Breast epithelium (tissue), 3 donors: ENCODE results near the gene TMUB2.

Experiments used
- POLR2A ChIP-seq: fragments of 450-650 bp; IDR thresholded peaks from one replicate; pipeline ENCODE4 v1.6.1; 2016; ENCODE audit warnings: antibody characterized with exemption, mild to moderate bottlenecking, moderate library complexity
- POLR2AphosphoS5 ChIP-seq, 3 donors: sonication (generic); formaldehyde crosslinking; IDR thresholded peaks; one replicate each; pipeline ENCODE4 v1.6.1; 2017; ENCODE audit warnings: antibody characterized with exemption in 3 of 3
- TF ChIP-seq, protein P1 (sequence below), 3 donors: fragments of 450-650 bp; IDR thresholded peaks; one replicate each; pipeline ENCODE4 v1.5.1; 2016 to 2017; ENCODE audit warnings: antibody characterized with exemption in 3 of 3, mild to moderate bottlenecking in 3 of 3, moderate library complexity in 3 of 3

DNA sequence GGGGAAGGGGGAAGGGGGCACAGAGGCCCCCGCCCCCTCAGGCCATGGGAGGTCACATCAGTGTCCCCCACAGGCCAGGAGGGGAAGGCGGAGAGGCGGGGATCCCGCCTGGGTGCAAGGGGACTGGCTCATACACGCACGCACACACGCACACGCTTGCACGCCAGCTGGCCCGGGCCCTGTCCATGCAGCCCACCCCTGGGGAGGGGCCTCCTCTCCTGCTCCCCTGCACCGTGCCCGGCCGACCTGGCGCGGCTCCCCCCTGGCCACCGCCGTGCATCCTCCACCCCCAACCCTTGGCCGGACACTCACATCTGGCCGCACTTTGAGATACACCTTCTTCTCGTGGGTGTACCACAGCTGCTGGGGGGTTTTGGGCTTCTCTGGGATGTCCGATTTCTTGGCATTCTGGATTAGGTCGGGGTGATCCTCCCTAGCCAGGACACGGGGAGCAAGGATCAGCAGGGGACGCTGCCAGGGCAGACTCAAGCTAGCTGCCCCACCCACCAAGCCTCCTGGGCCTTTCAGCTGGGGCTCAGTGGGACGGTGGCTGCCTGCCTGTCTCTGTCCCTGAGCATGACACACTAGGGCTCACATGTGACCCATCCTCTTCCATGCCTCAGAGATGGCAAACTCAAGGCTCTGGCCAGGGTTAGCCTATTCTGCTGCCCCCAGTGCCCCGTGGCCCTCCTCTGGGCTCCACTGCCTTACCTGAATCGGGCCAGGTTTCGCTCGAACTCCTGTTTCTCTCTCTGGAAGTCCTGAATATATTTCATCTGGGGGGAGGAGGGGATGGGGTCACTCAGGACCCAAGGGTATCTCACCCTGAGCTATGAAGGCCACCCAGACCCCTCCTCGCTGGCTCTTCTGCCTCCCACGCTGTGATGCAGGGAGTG lies 26.0 kb downstream of the TMUB2 start:
- TF ChIP-seq, protein P1, sequence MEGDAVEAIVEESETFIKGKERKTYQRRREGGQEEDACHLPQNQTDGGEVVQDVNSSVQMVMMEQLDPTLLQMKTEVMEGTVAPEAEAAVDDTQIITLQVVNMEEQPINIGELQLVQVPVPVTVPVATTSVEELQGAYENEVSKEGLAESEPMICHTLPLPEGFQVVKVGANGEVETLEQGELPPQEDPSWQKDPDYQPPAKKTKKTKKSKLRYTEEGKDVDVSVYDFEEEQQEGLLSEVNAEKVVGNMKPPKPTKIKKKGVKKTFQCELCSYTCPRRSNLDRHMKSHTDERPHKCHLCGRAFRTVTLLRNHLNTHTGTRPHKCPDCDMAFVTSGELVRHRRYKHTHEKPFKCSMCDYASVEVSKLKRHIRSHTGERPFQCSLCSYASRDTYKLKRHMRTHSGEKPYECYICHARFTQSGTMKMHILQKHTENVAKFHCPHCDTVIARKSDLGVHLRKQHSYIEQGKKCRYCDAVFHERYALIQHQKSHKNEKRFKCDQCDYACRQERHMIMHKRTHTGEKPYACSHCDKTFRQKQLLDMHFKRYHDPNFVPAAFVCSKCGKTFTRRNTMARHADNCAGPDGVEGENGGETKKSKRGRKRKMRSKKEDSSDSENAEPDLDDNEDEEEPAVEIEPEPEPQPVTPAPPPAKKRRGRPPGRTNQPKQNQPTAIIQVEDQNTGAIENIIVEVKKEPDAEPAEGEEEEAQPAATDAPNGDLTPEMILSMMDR (IDR thresholded peaks at IDR 0.05) = no peak
- TF ChIP-seq POLR2A (no peak), POLR2AphosphoS5 (IDR thresholded peaks at IDR 0.05) (no peak)
